ENCODE results near the gene MAN2A1.

Gene MAN2A1

GRCh38 chr5:109643791-109644350, 45.9 kb upstream of the MAN2A1 start:
- TF ChIP-seq RARB (CRISPR knock-in tag; IDR thresholded peaks at IDR 0.05) (no peak), TOX (CRISPR knock-in tag; IDR thresholded peaks at IDR 0.05; ENCODE audit: borderline replicate concordance) (no peak), ZNF8 (CRISPR knock-in tag; IDR thresholded peaks at IDR 0.05) (no peak), ISL1 (CRISPR knock-in tag; IDR thresholded peaks at IDR 0.05) (no peak), ESRRG (CRISPR knock-in tag; IDR thresholded peaks at IDR 0.05) (no peak), TSHZ2 (CRISPR knock-in tag; IDR thresholded peaks at IDR 0.05) (no peak), POU6F1 (CRISPR knock-in tag; IDR thresholded peaks at IDR 0.05; ENCODE audit: borderline replicate concordance, low read depth) (no peak), PPARA (CRISPR knock-in tag; IDR thresholded peaks at IDR 0.05; ENCODE audit: borderline replicate concordance) (no peak), OSR1 (CRISPR knock-in tag; IDR thresholded peaks at IDR 0.05) (no peak), ZFP3 (CRISPR knock-in tag; IDR thresholded peaks at IDR 0.05) (no peak), ZC3H10 (CRISPR knock-in tag; IDR thresholded peaks at IDR 0.05) (no peak)
- ATAC-seq = no peak

GRCh38 chr5:109644829-109645228, 44.9 kb upstream of the MAN2A1 start:
- TF ChIP-seq POU6F1 (CRISPR knock-in tag; IDR thresholded peaks at IDR 0.05; ENCODE audit: borderline replicate concordance, low read depth) (no peak), ZNF8 (CRISPR knock-in tag; IDR thresholded peaks at IDR 0.05) (no peak), SNAI2 (CRISPR knock-in tag; IDR thresholded peaks at IDR 0.05) (no peak), CREB5 (CRISPR knock-in tag; IDR thresholded peaks at IDR 0.05; ENCODE audit: low read depth) (no peak), ZFP3 (CRISPR knock-in tag; IDR thresholded peaks at IDR 0.05) (no peak), ISL1 (CRISPR knock-in tag; IDR thresholded peaks at IDR 0.05) (no peak), BACH2 (CRISPR knock-in tag; IDR thresholded peaks at IDR 0.05; ENCODE audit: borderline replicate concordance) (no peak), PPARA (CRISPR knock-in tag; IDR thresholded peaks at IDR 0.05; ENCODE audit: borderline replicate concordance) (no peak), ZC3H10 (CRISPR knock-in tag; IDR thresholded peaks at IDR 0.05) (no peak)
- no peak for ATAC-seq

GRCh38 chr5:109645707-109646192, 44.0 kb upstream of the MAN2A1 start:
- TF ChIP-seq GLIS3 (CRISPR knock-in tag; IDR thresholded peaks at IDR 0.05) (no peak), ZFP3 (CRISPR knock-in tag; IDR thresholded peaks at IDR 0.05) (no peak), TSHZ2 (CRISPR knock-in tag; IDR thresholded peaks at IDR 0.05) (peak; percentile 21; the same call in 1 of the 2 replicates)
- no peak; the same call in 2 of the 3 replicates for ATAC-seq

- no peak for ATAC-seq
- TF ChIP-seq CREB5 (CRISPR knock-in tag; IDR thresholded peaks at IDR 0.05; ENCODE audit: low read depth) (no peak), GLIS3 (CRISPR knock-in tag; IDR thresholded peaks at IDR 0.05) (no peak), SNAI2 (CRISPR knock-in tag; IDR thresholded peaks at IDR 0.05) (no peak), ISL1 (CRISPR knock-in tag; IDR thresholded peaks at IDR 0.05) (no peak), TCF4 (CRISPR knock-in tag; IDR thresholded peaks at IDR 0.05; ENCODE audit: borderline replicate concordance) (no peak)
Observed at GRCh38 chr5:109649318-109649717, 40.4 kb upstream of the MAN2A1 start.
